Effector CD4-positive, alpha-beta T cell (primary cell): ENCODE measurements around the gene ENPP3.
"Not testable (repeated sequence)": the region's sequence is repeated elsewhere in the genome, so short reads cannot be mapped to it uniquely, and the experiment has no call there.

ENCODE experiments used
- DNase-seq: peaks from one replicate; pipeline ENCODE4 v3.0.0-alpha.2; 2020

ENPP3 gene

GRCh38 chr6:131740161-131740560 lies 103.1 kb downstream of the ENPP3 start:
- no peak for DNase-seq

GRCh38 chr6:131741688-131742393 lies 104.7 kb downstream of the ENPP3 start:
- no peak for DNase-seq

- no peak for DNase-seq
These were observed 107.6 kb downstream of the ENPP3 start for GRCh38 chr6:131744432-131745287.

- DNase-seq = no peak
These were observed 108.4 kb downstream of the ENPP3 start for GRCh38 chr6:131745476-131745875.

GRCh38 chr6:131747821-131748353 lies 110.8 kb downstream of the ENPP3 start:
- DNase-seq = no peak

GRCh38 chr6:131749023-131749422 lies 111.9 kb downstream of the ENPP3 start:
- no peak for DNase-seq

- not testable (repeated sequence) for DNase-seq
These were observed 114.1 kb downstream of the ENPP3 start for GRCh38 chr6:131751012-131751715.

GRCh38 chr6:131754088-131754487 lies 117.0 kb downstream of the ENPP3 start:
- DNase-seq = no peak

GRCh38 chr6:131754715-131755567 lies 117.8 kb downstream of the ENPP3 start:
- no peak for DNase-seq

GRCh38 chr6:131755597-131755996 lies 118.5 kb downstream of the ENPP3 start:
- no peak for DNase-seq

- no peak for DNase-seq
These were observed 118.9 kb downstream of the ENPP3 start for GRCh38 chr6:131756039-131756438.

- no peak for DNase-seq
These were observed 121.8 kb downstream of the ENPP3 start for GRCh38 chr6:131758920-131759319.

- DNase-seq = no peak
These were observed 124.1 kb downstream of the ENPP3 start for GRCh38 chr6:131761060-131761761.

GRCh38 chr6:131761762-131762067 lies 124.6 kb downstream of the ENPP3 start:
- DNase-seq = no peak

- no peak for DNase-seq
These were observed 125.9 kb downstream of the ENPP3 start for GRCh38 chr6:131762984-131763383.

- DNase-seq = no peak
These were observed 126.6 kb downstream of the ENPP3 start for GRCh38 chr6:131763749-131764148.

- no peak for DNase-seq
These were observed 127.2 kb downstream of the ENPP3 start for GRCh38 chr6:131764350-131764749.

- no peak for DNase-seq
These were observed 128.1 kb downstream of the ENPP3 start for GRCh38 chr6:131765081-131765803.

- DNase-seq = no peak
These were observed 128.7 kb downstream of the ENPP3 start for GRCh38 chr6:131765804-131766135.

- no peak for DNase-seq
These were observed 129.5 kb downstream of the ENPP3 start for GRCh38 chr6:131766631-131767030.

- DNase-seq = no peak
These were observed 131.9 kb downstream of the ENPP3 start for GRCh38 chr6:131768964-131769363.
